Jurkat, Clone E6-1 (cell line): ENCODE results near the gene MOGAT2.

Experiments
- DNase-seq: peaks from one replicate; pipeline ENCODE4 v3.0.0-alpha.2; 2011; ENCODE audit warnings: low read depth, low spot score
- H3K4me3 ChIP-seq: 2 replicates; pipeline ENCODE4 v1.5.1; 2011; ENCODE audit warnings: mild to moderate bottlenecking, low read length, control low read depth, moderate library complexity

MOGAT2 gene

GRCh38 chr11:75773595-75774353, 56.1 kb downstream of the MOGAT2 start:
- no peak overlapping the region for H3K4me3 ChIP-seq
- no peak for DNase-seq

- H3K4me3 ChIP-seq = no peak overlapping the region
- DNase-seq = no peak
Measured at GRCh38 chr11:75775056-75775455, 57.4 kb downstream of the MOGAT2 start.

- DNase-seq = no peak
Measured at GRCh38 chr11:75776546-75776945, 58.9 kb downstream of the MOGAT2 start.

GRCh38 chr11:75777461-75778110, 59.9 kb downstream of the MOGAT2 start:
- no peak for DNase-seq
- no peak overlapping the region for H3K4me3 ChIP-seq

More at GRCh38 chr11:75776546-75776945, 58.9 kb downstream of the MOGAT2 start:
- H3K4me3 ChIP-seq = no peak overlapping the region

DNA sequence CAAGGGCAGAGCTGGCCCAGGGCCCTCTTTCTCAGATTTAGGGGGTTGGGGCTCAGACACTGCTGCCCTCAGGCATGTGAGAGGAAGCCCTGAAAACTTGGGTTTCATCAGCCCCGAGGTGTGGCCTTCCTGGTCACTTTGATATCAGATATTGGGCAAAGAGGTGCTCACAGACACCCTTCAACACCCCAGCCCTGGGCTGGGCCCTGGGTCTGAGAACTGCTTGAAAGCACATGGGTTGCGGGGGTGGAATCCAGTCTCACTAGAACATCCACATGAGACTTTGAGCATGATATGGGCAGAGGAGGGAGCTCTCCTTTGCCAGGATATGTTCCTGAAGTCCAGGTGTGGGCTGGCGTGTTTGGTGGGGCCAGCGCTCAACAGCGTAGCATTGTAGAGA, 61.3 kb downstream of the MOGAT2 start:
- no peak overlapping the region for H3K4me3 ChIP-seq

DNA sequence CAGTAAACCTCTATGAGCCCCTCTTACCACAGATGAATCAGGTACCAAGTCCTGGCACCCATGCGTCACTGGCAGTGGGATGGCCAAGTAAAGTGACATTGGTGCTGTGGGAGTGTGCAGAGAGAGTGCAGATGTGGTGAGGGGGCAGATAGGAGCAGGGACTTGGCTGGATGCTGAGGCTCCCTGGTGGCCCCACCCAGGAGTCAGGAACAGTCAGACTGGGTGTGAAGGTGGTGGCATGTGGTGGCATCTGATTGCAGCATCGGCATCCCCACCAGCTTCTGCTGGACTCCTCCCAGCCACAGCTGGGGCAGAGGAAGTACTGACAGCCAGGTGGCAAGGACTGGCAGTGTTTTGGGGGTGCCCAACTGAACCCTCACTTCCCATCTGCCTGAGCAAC, 62.3 kb downstream of the MOGAT2 start:
- no peak for DNase-seq
- H3K4me3 ChIP-seq = no peak overlapping the region

More for the DNA sequence above, 61.3 kb downstream of the MOGAT2 start:
- no peak for DNase-seq

DNA sequence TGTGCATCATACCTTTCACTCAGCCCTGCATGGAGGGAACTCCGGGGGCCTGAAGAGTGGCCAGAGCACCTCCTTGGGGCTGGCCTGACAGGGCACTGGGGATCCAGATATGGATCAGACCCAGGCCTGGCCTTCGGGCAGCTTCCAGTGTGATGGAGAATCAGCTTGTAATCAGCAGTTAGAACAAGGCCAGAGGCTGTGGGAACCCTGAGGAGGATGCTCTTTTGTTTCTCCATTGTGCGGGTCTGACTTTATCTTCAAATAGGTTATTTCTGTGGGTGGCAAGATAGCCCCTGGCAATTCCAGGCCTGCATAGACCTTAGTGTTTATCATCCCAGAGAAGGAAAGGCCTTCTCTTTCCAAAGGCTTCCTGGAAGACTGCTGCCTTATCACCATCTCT, 63.2 kb downstream of the MOGAT2 start:
- DNase-seq = no peak
- H3K4me3 ChIP-seq = no peak overlapping the region

GRCh38 chr11:75781296-75781695, 63.7 kb downstream of the MOGAT2 start:
- no peak for DNase-seq
- no peak overlapping the region for H3K4me3 ChIP-seq

DNA sequence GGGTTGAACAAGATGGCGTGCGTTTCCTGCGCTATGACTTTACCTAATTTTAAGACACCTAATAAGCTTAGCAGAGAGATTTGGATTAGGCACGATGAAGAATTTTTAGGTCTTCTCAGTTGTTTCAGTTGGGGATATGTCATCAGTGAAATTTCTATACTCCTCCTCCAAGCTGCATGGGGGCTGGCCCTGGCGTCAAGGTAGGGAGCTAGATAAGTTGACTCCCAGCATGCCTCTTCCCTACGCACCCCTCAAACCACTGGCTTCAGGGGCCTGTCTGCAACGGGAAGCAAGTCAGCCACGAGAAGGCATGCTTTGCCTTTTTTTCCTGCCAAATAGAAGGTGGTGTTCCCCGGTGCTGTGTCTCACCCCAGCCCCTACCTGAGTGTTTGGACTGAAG, 64.2 kb downstream of the MOGAT2 start:
- H3K4me3 ChIP-seq = no peak overlapping the region
- DNase-seq = no peak
